ENCODE results near the gene RAB25.

DNA sequence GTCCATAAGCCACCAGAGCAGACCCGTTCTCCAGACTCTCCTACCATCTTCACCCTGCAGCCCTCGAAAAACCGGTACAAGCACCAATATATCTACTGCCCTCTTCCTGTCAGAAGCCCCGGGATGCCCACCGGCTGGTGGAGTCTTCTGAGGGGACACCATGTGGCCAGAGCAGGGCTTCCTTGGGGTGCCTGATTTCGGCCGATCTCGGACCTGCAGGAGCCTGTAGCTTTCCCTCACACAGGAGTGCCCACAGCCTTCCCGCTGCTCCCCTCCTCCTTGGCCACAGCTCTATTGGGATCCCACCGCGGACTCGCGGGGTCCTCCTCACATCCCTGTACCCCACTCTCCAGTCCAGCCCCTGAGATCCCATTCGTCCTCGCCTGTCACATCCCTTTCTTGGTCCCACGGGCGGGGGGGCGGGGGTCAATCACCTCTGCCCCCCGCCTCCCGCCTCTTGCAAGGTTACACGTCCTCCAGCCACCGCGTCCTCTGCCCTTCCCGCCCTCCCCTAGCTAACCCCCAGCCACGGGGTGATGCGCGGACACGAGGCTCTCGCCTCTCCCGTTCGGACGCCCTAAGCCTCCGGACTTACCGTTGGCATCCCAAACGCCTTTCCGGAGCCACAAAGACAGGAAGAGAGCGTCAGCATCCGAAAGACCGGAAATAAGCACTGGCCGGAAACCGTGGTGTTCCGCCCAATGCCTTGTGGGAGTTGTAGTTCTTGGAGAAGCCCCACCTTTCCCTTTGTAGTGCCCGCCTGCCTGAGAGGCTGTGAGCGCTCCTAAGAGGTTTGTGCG lies 40.5 kb upstream of the RAB25 start, which contains the start of gene SSR2:
- TF ChIP-seq, protein P1, sequence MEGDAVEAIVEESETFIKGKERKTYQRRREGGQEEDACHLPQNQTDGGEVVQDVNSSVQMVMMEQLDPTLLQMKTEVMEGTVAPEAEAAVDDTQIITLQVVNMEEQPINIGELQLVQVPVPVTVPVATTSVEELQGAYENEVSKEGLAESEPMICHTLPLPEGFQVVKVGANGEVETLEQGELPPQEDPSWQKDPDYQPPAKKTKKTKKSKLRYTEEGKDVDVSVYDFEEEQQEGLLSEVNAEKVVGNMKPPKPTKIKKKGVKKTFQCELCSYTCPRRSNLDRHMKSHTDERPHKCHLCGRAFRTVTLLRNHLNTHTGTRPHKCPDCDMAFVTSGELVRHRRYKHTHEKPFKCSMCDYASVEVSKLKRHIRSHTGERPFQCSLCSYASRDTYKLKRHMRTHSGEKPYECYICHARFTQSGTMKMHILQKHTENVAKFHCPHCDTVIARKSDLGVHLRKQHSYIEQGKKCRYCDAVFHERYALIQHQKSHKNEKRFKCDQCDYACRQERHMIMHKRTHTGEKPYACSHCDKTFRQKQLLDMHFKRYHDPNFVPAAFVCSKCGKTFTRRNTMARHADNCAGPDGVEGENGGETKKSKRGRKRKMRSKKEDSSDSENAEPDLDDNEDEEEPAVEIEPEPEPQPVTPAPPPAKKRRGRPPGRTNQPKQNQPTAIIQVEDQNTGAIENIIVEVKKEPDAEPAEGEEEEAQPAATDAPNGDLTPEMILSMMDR (IDR thresholded peaks at IDR 0.05), result no peak
- peak; percentile 82 to 98 for TF ChIP-seq POLR2AphosphoS5 (IDR thresholded peaks at IDR 0.05; ENCODE audit: insufficient read depth in 1 of 2, low read depth in 1 of 2)
- TF ChIP-seq POLR2A (IDR thresholded peaks at IDR 0.05), result no peak
